Endothelial cell of umbilical vein (primary cell): ENCODE measurements around the gene ZNF85. TPM values are rescaled to one million over a fixed set of nuclear protein-coding genes. Genes with fewer than 3 reads are reported as not detected.

Experiments used
- Bru-seq: library from RNA; stranded (reverse); fragments of 400-500 nt; gene quantifications from one replicate; lab custom pipeline; 2021; lab: Mats Ljungman, UMichigan
- BruChase-seq, 2 experiments: library from RNA; stranded (reverse); fragments of 400-500 nt; gene quantifications; one replicate each; lab custom pipeline; 2021; lab: Mats Ljungman, UMichigan
- BruUV-seq: library from RNA; stranded (reverse); fragments of 400-500 nt; replicated peaks from 2 replicates; lab custom pipeline; 2021; lab: Mats Ljungman, UMichigan
- CTCF ChIA-PET: fragments of 300-600, 350-600 bp; sonication (Branson Sonifier 250); formaldehyde crosslinking; loops from one replicate; lab custom pipeline; 2021; ENCODE audit warnings: antibody characterized with exemption, inconsistent platforms; lab: Charles Lee
- POLR2A ChIA-PET: fragments of 300-600, 350-600 bp; sonication (Branson Sonifier 250); formaldehyde crosslinking; loops from one replicate; lab custom pipeline; 2021; ENCODE audit warnings: antibody characterized with exemption, inconsistent platforms; lab: Charles Lee
- DNase-seq: peaks from one replicate; pipeline ENCODE4 v3.0.0-alpha.2; 2011; ENCODE audit warnings: low read depth, low spot score
- FAIRE-seq: peaks from 2 replicates; lab custom pipeline; 2011; peaks lifted over from hg19 to GRCh38; lab: Jason Lieb, UNC
- H2AFZ ChIP-seq: 2 replicates; pipeline ENCODE4 v1.6.0; 2012; ENCODE audit warnings: low read depth, low read length, control low read depth, inconsistent platforms
- H3K27ac ChIP-seq: 2 replicates; pipeline ENCODE4 v1.5.1; 2011; ENCODE audit warnings: low read depth, mild to moderate bottlenecking, control low read depth, low read length, moderate library complexity; ENCODE audit not compliant: insufficient read depth
- H3K27me3 ChIP-seq, 2 experiments: 2 replicates each; pipeline versions ENCODE4 v1.6.0 to v1.6.1; 2011; ENCODE audit warnings: low read length in 2 of 2, mixed read lengths in 1 of 2; ENCODE audit not compliant: control insufficient read depth in 2 of 2, insufficient read depth in 2 of 2
- H3K36me3 ChIP-seq, 2 experiments: 2 replicates in 1 of 2; 3 replicates in 1 of 2; pipeline ENCODE4 v1.5.1; 2011; ENCODE audit warnings: low read length in 2 of 2, mild to moderate bottlenecking in 1 of 2, moderate library complexity in 1 of 2; ENCODE audit not compliant: control insufficient read depth in 2 of 2, insufficient read depth in 2 of 2; ENCODE audit errors: extremely low read depth in 1 of 2
- H3K4me1 ChIP-seq: 3 replicates; pipeline ENCODE4 v1.5.1; 2011; ENCODE audit warnings: mild to moderate bottlenecking, low read length; ENCODE audit not compliant: control insufficient read depth, insufficient read depth; ENCODE audit errors: extremely low read depth
- H3K4me2 ChIP-seq: 2 replicates; pipeline ENCODE4 v1.6.1; 2011; ENCODE audit warnings: low read length, control low read depth, mixed read lengths; ENCODE audit not compliant: insufficient read depth
- H3K4me3 ChIP-seq, 3 experiments: fragments of 200-600 bp in 1 of 3; sonication (generic), shearing (Covaris generic) in 1 of 3; replicated peaks in 1 of 3; 2 replicates each; pipeline ENCODE4 v1.5.1; 2011 to 2016; ENCODE audit warnings: control low read depth in 3 of 3, low read length in 3 of 3, mild to moderate bottlenecking in 2 of 3, inconsistent platforms in 1 of 3, low read depth in 1 of 3, moderate library complexity in 1 of 3; ENCODE audit not compliant: insufficient read depth in 1 of 3
- H3K79me2 ChIP-seq: 2 replicates; pipeline ENCODE4 v1.6.0; 2012; ENCODE audit warnings: low read length, inconsistent platforms; ENCODE audit not compliant: control insufficient read depth, insufficient read depth
- H3K9ac ChIP-seq: replicated peaks from 2 replicates; pipeline ENCODE3; 2011; ENCODE audit warnings: low read length, control low read depth; ENCODE audit not compliant: insufficient read depth; ENCODE audit errors: extremely low read depth
- H3K9me1 ChIP-seq: replicated peaks from 3 replicates; pipeline ENCODE4 v1.6.0; 2011; ENCODE audit warnings: mild to moderate bottlenecking, low read length; ENCODE audit not compliant: control insufficient read depth, insufficient read depth; ENCODE audit errors: extremely low read depth
- H3K9me3 ChIP-seq: replicated peaks from 2 replicates; pipeline ENCODE4 v1.5.1; 2012; ENCODE audit warnings: low read length, inconsistent platforms; ENCODE audit not compliant: control insufficient read depth, insufficient read depth
- H4K20me1 ChIP-seq: replicated peaks from 2 replicates; pipeline ENCODE3; 2011; ENCODE audit warnings: mild to moderate bottlenecking, low read length; ENCODE audit not compliant: control insufficient read depth, insufficient read depth; ENCODE audit errors: extremely low read depth
- CTCF ChIP-seq, 2 donors: IDR thresholded peaks; 1 replicate in 1 of 2; 2 replicates in 1 of 2; pipeline ENCODE4 v1.5.1; 2011; ENCODE audit warnings: low read length in 2 of 2, mild to moderate bottlenecking in 2 of 2, moderate library complexity in 2 of 2, control low read depth in 1 of 2, inconsistent platforms in 1 of 2, low read depth in 1 of 2; ENCODE audit not compliant: insufficient read depth in 1 of 2; ENCODE audit errors: extremely low read depth in 1 of 2
- EZH2 ChIP-seq: IDR thresholded peaks from 2 replicates; pipeline ENCODE4 v1.6.1; 2012; ENCODE audit warnings: borderline replicate concordance, low read depth, mild to moderate bottlenecking, moderate library complexity, low read length, inconsistent platforms; ENCODE audit not compliant: severe bottlenecking
- FOS ChIP-seq: IDR thresholded peaks from 2 replicates; pipeline ENCODE4 v1.6.1; 2011; ENCODE audit warnings: mild to moderate bottlenecking, low read length, moderate library complexity, borderline replicate concordance; ENCODE audit not compliant: insufficient read depth
- GATA2 ChIP-seq: IDR thresholded peaks from 2 replicates; pipeline ENCODE4 v1.7.0; 2011; ENCODE audit warnings: low read depth, mild to moderate bottlenecking, moderate library complexity, mixed read lengths, low read length; ENCODE audit not compliant: insufficient read length, insufficient read depth
- JUN ChIP-seq: IDR thresholded peaks from 2 replicates; pipeline ENCODE4 v1.6.1; 2011; ENCODE audit warnings: borderline replicate concordance, low read depth; ENCODE audit not compliant: insufficient read length, insufficient read depth
- MAX ChIP-seq: IDR thresholded peaks from 2 replicates; pipeline ENCODE4 v1.6.1; 2011; ENCODE audit not compliant: insufficient read depth, insufficient read length
- MYC ChIP-seq: IDR thresholded peaks from one replicate; pipeline ENCODE4 v1.6.1; 2011; ENCODE audit warnings: mild to moderate bottlenecking, low read depth, low read length
- POLR2A ChIP-seq: IDR thresholded peaks from 2 replicates; pipeline ENCODE4 v1.6.1; 2012; ENCODE audit warnings: low read depth, mild to moderate bottlenecking, control low read depth, low read length
- POLR2AphosphoS5 ChIP-seq: IDR thresholded peaks from 2 replicates; pipeline ENCODE4 v1.6.1; 2012; ENCODE audit warnings: low read depth, mild to moderate bottlenecking, control low read depth, low read length, moderate library complexity; ENCODE audit not compliant: insufficient read depth
- dilution Hi-C: fragments of 300-500 bp; cut with MboI; formaldehyde crosslinking; loops from one replicate; pipeline ENCODE4 v1.15.0; 2019; ENCODE audit warnings: low sequenced_read_pairs; ENCODE audit not compliant: extremely low pct_ligation_motif_present
- intact Hi-C: fragments of 100-400 bp; cut with micrococcal nuclease; formaldehyde crosslinking; loops from one replicate; pipeline ENCODE4 v1.10.0; 2022
- long read RNA-seq: library from polyadenylated mRNA; stranded (forward); transcript quantifications from one replicate; pipeline ENCODE4 v2.0.0, GENCODE V29; 2021
- polyA minus RNA-seq, 3 experiments: library from RNA; depleted of rRNA, polyadenylated mRNA; stranded (reverse); fragments of >200 nt; gene quantifications; 1 replicate in 1 of 3; 2 replicates in 2 of 3; pipeline ENCODE4 v1.2.3, GENCODE V29; 2011
- polyA plus RNA-seq, 4 experiments: library from polyadenylated mRNA; depleted of rRNA in 3 of 4; stranded (reverse) in 3 of 4; unstranded in 1 of 4; fragments of >200 nt; gene quantifications; 2 replicates each; pipeline versions ENCODE4 v1.2.1 to v1.2.3, GENCODE V29; 2011 to 2012; ENCODE audit warnings: missing spikeins in 1 of 4
- total RNA-seq: library from RNA; stranded (reverse); gene quantifications from 2 replicates; pipeline ENCODE4 v1.2.3, GENCODE V29; 2021

Gene ZNF85
- total RNA-seq (9.2 and 9.5 TPM in 2 replicates), polyA plus RNA-seq (2.2 and 3.4 TPM in 2 replicates), polyA minus RNA-seq (15.3 and 22.2 TPM in 2 replicates), Bru-seq, nascent RNA (percentile 79 among the genes with signal in this experiment), BruChase-seq, experiment 1, labeled RNA remaining after a 6-hour chase (percentile 58 among the genes with signal in this experiment), BruChase-seq, experiment 2, labeled RNA remaining after a 2-hour chase (percentile 57 among the genes with signal in this experiment)
- polyA plus RNA-seq (2011; cell fraction: cytosol; rRNA removed) = 3.1 and 3.5 TPM in 2 replicates
- polyA plus RNA-seq (2011; cell fraction: nucleus; rRNA removed) = 8.2 and 8.7 TPM in 2 replicates
- 7.2 and 7.3 TPM in 2 replicates for polyA plus RNA-seq (2012)
- polyA minus RNA-seq (2011; cell fraction: cytosol; rRNA and poly(A)+ RNA removed) = not detected
- polyA minus RNA-seq (2011; cell fraction: nucleus; rRNA and poly(A)+ RNA removed) = 11.0 and 13.5 TPM in 2 replicates
- long read RNA-seq, transcript ZNF85-201 (4 exons, 1,531 nt) = major isoform, 8 of 13 reads
- long read RNA-seq, partial matches to known transcripts = 0 of 13 reads
- long read RNA-seq, other reads (novel, unspliced or antisense) = 2 of 13 reads

- H3K79me2 ChIP-seq = peaks cover 2% of the 10 kb centered on the region
- peak within 1 kb of the TSS; percentile 80 for H3K4me2 ChIP-seq
- H3K4me1 ChIP-seq = no peaks in the 10 kb centered on the region
- no peaks in the 10 kb centered on the region for H3K27me3 ChIP-seq
- DNase-seq = peak; percentile 94
- peak within 1 kb of the TSS; percentile 92 for H2AFZ ChIP-seq
- TF ChIP-seq EZH2 (no peak), GATA2 (no peak), POLR2AphosphoS5 (peak; percentile 53), MYC (no peak), MAX (no peak), CTCF (IDR thresholded peaks at IDR 0.05; ENCODE audit: extremely low read depth in 1 of 2, insufficient read depth in 1 of 2, low read depth in 1 of 2, low read length in 2 of 2) (no peak), JUN (no peak), FOS (no peak), POLR2A (peak; percentile 70)
- ChIA-PET CTCF (interaction anchor here (1.2 to 1.5 kb wide), 2 partner anchors 10 to 844 kb away, joined by 3 to 4 read pairs; partner anchors contain the start of gene ZNF100), POLR2A (interaction anchor here (0.7 to 1.1 kb wide), 4 partner anchors 47 to 1058 kb away, joined by 3 to 5 read pairs (median 4); partner anchors contain the start of genes ZNF253, ZNF430 and ZNF66)
- H3K9ac ChIP-seq = peak within 1 kb of the TSS; percentile 85
- dilution Hi-C loops (no loop called here), intact Hi-C loops (loop anchor here (1.0 to 10.0 kb wide), 5 partner anchors 98 to 932 kb away; partner anchors contain the start of genes ZNF100, ZNF430 and ZNF66)
- FAIRE-seq = peak; percentile 98
- H3K4me3 ChIP-seq = peak within 1 kb of the TSS; percentile 66 to 86 (median 78)
- H3K27ac ChIP-seq = peak within 1 kb of the TSS; percentile 74
- H3K9me3 ChIP-seq = no peaks in the 10 kb centered on the region
- no peaks in the 10 kb centered on the region for H3K9me1 ChIP-seq
- H4K20me1 ChIP-seq = no peaks in the 10 kb centered on the region
- BruUV-seq = TSS peak; percentile 73
- H3K36me3 ChIP-seq = no peaks in the 10 kb centered on the region
Measured at GRCh38 chr19:20923077-20923871, at the start of gene ZNF85. Gene ZNF85, plus strand, starts transcription at chr19:20923251. Its CDS starts 150 bp downstream, at chr19:20923401.
